GM12872 (cell line): ENCODE measurements around the gene C16orf96.

ENCODE experiments used
- TF ChIP-seq, protein P1 (sequence below): IDR thresholded peaks from 3 replicates; pipeline ENCODE4 v1.5.1; 2011; ENCODE audit warnings: low read depth, mild to moderate bottlenecking, low read length, moderate library complexity; ENCODE audit not compliant: insufficient read depth

Gene C16orf96

DNA sequence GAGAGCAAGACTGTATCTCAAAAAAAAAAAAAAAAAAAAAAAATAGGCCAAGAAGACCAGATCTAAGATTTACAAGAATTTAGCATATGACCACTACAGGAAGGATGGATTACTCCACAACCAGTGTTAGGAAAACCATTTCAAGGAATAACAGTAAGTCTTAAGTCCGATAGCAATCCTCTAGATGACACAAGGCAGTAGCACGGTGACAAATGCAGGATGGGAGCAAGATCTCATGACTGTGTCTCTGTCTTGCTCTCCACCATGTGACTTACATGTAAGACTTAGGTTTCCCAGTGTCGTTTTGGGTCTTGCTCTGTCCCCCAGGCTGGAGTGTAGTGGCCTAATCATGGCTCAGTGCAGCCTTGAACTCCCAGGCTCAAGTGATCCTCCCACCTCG lies 27.8 kb downstream of the C16orf96 start:
- TF ChIP-seq, protein P1, sequence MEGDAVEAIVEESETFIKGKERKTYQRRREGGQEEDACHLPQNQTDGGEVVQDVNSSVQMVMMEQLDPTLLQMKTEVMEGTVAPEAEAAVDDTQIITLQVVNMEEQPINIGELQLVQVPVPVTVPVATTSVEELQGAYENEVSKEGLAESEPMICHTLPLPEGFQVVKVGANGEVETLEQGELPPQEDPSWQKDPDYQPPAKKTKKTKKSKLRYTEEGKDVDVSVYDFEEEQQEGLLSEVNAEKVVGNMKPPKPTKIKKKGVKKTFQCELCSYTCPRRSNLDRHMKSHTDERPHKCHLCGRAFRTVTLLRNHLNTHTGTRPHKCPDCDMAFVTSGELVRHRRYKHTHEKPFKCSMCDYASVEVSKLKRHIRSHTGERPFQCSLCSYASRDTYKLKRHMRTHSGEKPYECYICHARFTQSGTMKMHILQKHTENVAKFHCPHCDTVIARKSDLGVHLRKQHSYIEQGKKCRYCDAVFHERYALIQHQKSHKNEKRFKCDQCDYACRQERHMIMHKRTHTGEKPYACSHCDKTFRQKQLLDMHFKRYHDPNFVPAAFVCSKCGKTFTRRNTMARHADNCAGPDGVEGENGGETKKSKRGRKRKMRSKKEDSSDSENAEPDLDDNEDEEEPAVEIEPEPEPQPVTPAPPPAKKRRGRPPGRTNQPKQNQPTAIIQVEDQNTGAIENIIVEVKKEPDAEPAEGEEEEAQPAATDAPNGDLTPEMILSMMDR: no peak

DNA sequence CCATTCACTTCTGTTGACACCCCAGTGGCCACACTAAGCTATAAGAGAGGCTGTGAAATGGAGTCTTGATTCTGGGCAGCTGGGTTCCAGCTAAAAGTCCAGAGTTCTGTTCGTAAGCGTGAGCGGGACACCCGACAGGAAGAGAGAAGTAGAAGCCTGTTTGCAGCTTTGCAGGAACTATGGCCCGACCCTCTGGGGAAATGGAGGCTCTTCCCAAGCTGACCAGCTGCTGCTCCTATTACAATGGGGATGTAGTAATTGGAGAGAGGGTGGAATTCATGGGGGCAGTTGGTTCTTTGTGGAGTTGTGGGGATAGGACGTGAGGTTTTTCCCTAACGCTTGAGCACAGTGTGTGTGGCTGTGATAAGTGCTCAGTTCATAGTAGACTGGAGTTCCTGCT lies 30.2 kb downstream of the C16orf96 start:
- TF ChIP-seq, protein P1: no peak

DNA sequence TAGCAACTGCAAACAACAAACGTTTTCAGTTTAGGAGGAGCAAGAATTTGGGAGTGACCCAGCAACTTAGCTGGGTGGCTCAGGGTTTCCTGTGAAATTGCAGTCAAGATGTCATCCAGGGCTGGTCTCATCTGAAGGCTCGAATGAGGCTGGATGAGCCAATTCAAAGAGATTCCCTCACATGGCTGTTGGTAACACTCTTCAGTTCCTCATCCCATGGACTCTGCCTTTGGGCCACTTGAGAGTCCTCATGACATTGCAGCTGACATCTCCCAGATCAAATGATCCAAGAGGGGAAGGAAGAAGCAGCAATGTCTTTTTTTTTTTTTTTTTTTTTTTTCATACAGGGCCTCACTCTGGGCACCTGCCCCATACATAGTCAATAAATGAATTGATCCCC lies 32.2 kb downstream of the C16orf96 start:
- TF ChIP-seq, protein P1: no peak

DNA sequence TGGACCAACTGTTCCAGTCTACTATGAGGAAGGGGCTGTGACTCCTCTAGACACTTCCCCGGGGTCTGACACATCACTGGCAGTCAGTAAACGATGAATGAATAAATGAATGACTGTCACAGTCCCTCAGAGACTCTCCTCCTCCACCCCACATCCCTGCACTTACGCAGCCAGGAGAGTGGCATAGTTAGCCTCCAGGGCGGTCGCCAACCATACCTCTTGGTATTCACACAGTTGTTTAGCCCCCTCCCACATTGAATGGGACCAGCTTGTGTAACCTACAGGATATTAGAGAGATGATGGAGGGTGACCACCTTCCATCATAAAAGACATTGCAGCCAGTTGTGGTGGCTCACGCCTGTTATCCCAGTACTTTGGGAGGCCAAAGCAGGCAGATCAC lies 32.8 kb downstream of the C16orf96 start:
- TF ChIP-seq, protein P1: no peak

DNA sequence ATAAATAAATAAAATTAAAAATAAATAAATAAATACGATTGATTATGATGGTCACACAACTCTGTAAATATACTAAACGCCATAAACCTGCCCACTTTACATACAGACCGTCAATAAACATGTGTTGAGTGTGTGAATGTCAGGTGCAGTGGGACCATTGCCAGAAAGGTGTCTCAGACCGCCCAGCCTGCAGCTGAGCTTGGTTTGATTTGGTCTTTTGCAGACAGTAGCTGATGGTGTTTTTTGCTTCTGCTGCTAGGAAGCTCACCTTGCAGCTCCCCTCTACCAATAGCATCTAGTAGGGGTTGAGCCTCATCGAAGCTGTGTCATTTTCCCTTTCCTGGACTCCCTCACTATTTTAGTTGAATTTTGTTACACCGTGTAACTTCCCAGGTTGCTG lies 35.1 kb downstream of the C16orf96 start:
- TF ChIP-seq, protein P1: no peak

DNA sequence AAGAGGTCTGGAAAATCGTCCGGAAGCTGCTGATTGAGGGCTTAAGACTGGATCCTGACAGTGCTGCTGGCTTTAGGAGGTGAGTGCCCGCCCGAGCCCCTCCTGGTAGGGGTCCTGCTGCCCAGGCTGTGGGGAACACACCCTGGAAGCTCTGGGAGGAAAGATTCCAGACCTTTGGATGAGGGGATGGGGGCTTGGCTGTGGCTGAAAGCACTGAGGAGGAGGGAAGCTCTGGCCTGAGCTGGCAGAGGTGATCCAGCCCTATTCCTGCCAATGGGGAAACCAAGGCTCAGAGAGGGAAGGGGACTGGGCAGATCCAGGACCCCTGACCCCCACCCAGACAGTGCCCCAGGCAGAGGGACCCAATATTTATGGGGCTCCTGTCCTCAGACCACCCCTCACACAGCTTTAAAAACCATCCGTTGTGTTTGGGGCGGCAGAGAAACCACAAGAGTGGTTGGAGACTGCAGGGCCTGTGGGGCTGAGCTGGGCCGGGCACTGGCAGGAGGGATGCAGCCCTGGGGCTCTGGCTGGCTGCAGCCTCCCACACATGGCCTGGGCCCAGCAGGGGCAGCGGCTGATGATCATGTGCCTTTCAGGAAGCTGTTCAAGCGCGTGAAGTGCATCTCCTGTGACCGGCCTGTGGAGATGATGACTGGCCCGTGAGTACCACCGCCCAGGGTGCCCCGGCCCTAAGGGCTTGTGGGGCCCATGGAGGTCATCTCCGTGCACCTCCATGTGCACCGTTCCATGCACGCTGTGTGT lies 35.7 kb downstream of the C16orf96 start:
- TF ChIP-seq, protein P1: no peak

DNA sequence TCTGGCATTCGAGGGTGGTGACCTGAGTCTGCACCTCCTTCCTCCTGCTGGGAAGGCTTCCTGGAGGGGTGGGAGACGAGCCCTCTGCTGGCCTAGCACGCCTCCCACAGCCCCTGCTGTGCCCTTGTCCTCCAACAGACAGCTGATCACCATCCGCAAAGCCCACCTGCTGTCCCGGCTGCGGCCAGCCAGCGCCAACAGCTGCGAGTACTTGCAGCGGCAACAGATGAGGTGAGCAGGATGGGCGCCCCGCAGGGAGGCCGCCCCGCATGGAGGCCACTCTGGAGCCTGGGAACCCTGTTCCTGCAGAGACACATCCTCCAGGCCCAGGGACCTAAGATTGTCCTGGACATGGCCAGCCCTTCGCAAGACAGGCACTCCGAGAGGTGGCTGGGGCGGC lies 36.9 kb downstream of the C16orf96 start:
- TF ChIP-seq, protein P1: no peak
